SK-N-SH treated with all-trans-retinoic acid at 6 μM for 48 hours (cell line): ENCODE results near the gene CHURC1.

Experiments
- ATAC-seq: fragments of 200-7000 bp; cut with Tn5 transposase; 3 replicates; pipeline ENCODE4 v1.9.1; 2020; ENCODE audit warnings: mild to moderate bottlenecking, moderate library complexity
- ARNTL ChIP-seq: fragments of 450-650 bp; formaldehyde crosslinking; IDR thresholded peaks from 2 replicates; pipeline ENCODE4 v1.5.0; 2020; ENCODE audit warnings: low read depth, mild to moderate bottlenecking, moderate library complexity, borderline replicate concordance
- BACH2 ChIP-seq: fragments of 250-450 bp; sonication (Bioruptor Pico); IDR thresholded peaks from 2 replicates; pipeline ENCODE4 v1.9.0; 2021; ENCODE audit warnings: mild to moderate bottlenecking, borderline replicate concordance
- CSDC2 ChIP-seq: fragments of 250-450 bp; sonication (Bioruptor Pico); IDR thresholded peaks from 2 replicates; pipeline ENCODE4 v1.5.0; 2020; ENCODE audit warnings: mild to moderate bottlenecking, moderate library complexity
- CSRNP3 ChIP-seq: fragments of 250-450 bp; sonication (Bioruptor Pico); IDR thresholded peaks from 2 replicates; pipeline ENCODE4 v1.5.1; 2021; ENCODE audit warnings: mild to moderate bottlenecking, moderate library complexity
- ESRRG ChIP-seq: fragments of 250-450 bp; sonication (Bioruptor Pico); IDR thresholded peaks from 2 replicates; pipeline ENCODE4 v1.6.1; 2021; ENCODE audit warnings: mild to moderate bottlenecking
- GLIS3 ChIP-seq: fragments of 250-450 bp; sonication (Bioruptor Pico); IDR thresholded peaks from 2 replicates; pipeline ENCODE4 v1.5.0; 2020; ENCODE audit warnings: mild to moderate bottlenecking, moderate library complexity
- ISL1 ChIP-seq: fragments of 250-450 bp; sonication (Bioruptor Pico); IDR thresholded peaks from 2 replicates; pipeline ENCODE4 v2.1.2; 2022; ENCODE audit warnings: mild to moderate bottlenecking, moderate library complexity
- OSR1 ChIP-seq: fragments of 250-450 bp; sonication (Bioruptor Pico); IDR thresholded peaks from 2 replicates; pipeline ENCODE4 v1.8.0; 2022; ENCODE audit warnings: moderate library complexity, mild to moderate bottlenecking, inconsistent platforms
- POU6F1 ChIP-seq: fragments of 250-450 bp; sonication (Bioruptor Pico); IDR thresholded peaks from 2 replicates; pipeline ENCODE4 v1.8.0; 2021; ENCODE audit warnings: low read depth, mild to moderate bottlenecking, moderate library complexity, borderline replicate concordance
- SNAI2 ChIP-seq: fragments of 250-450 bp; sonication (Bioruptor Pico); IDR thresholded peaks from 2 replicates; pipeline ENCODE4 v1.5.0; 2020; ENCODE audit warnings: mild to moderate bottlenecking, moderate library complexity
- TCF4 ChIP-seq: fragments of 250-450 bp; sonication (Bioruptor Pico); IDR thresholded peaks from 2 replicates; pipeline ENCODE4 v1.8.0; 2021; ENCODE audit warnings: mild to moderate bottlenecking, moderate library complexity, borderline replicate concordance
- TOX ChIP-seq: fragments of 250-450 bp; sonication (Bioruptor Pico); IDR thresholded peaks from 2 replicates; pipeline ENCODE4 v1.8.0; 2021; ENCODE audit warnings: mild to moderate bottlenecking, moderate library complexity, borderline replicate concordance
- TSHZ2 ChIP-seq: fragments of 250-450 bp; sonication (Bioruptor Pico); IDR thresholded peaks from 2 replicates; pipeline ENCODE4 v1.5.0; 2020; ENCODE audit warnings: mild to moderate bottlenecking, moderate library complexity
- ZC3H10 ChIP-seq: fragments of 250-450 bp; sonication (Bioruptor Pico); IDR thresholded peaks from 2 replicates; pipeline ENCODE4 v1.5.1; 2021; ENCODE audit warnings: mild to moderate bottlenecking, moderate library complexity
- ZFP3 ChIP-seq: fragments of 250-450 bp; sonication (Bioruptor Pico); IDR thresholded peaks from 2 replicates; pipeline ENCODE4 v1.5.0; 2020; ENCODE audit warnings: mild to moderate bottlenecking, moderate library complexity
- ZFP30 ChIP-seq: fragments of 450-650 bp; formaldehyde crosslinking; IDR thresholded peaks from 2 replicates; pipeline ENCODE4 v1.5.0; 2022; ENCODE audit warnings: mild to moderate bottlenecking, moderate library complexity
- ZNF565 ChIP-seq: fragments of 450-650 bp; formaldehyde crosslinking; conservative IDR thresholded peaks from 2 replicates; pipeline ENCODE4 v1.5.0; 2020; ENCODE audit warnings: low read depth, mild to moderate bottlenecking, moderate library complexity
- ZNF70 ChIP-seq: fragments of 450-650 bp; formaldehyde crosslinking; IDR thresholded peaks from 2 replicates; pipeline ENCODE4 v1.5.0; 2020; ENCODE audit warnings: mild to moderate bottlenecking, moderate library complexity
- ZNF8 ChIP-seq: fragments of 450-650 bp; formaldehyde crosslinking; IDR thresholded peaks from 2 replicates; pipeline ENCODE4 v1.5.0; 2020; ENCODE audit warnings: mild to moderate bottlenecking, moderate library complexity
- TF ChIP-seq, protein P1 (sequence below): fragments of 250-450 bp; sonication (Bioruptor Pico); IDR thresholded peaks from 2 replicates; pipeline ENCODE4 v1.5.1; 2020; ENCODE audit warnings: low read depth, mild to moderate bottlenecking, moderate library complexity
- TF ChIP-seq, protein P2 (sequence below): fragments of 250-450 bp; sonication (Bioruptor Pico); IDR thresholded peaks from 2 replicates; pipeline ENCODE4 v1.8.0; 2020; ENCODE audit warnings: mild to moderate bottlenecking, moderate library complexity, borderline replicate concordance

Gene CHURC1

GRCh38 chr14:64958201-64958600, 43.9 kb downstream of the CHURC1 start:
- no peak for TF ChIP-seq ZFP30
- TF ChIP-seq GLIS3 (CRISPR knock-in tag), result no peak
- TF ChIP-seq ARNTL (CRISPR knock-in tag), result no peak
- TF ChIP-seq SNAI2, result no peak
- TF ChIP-seq, protein P1, sequence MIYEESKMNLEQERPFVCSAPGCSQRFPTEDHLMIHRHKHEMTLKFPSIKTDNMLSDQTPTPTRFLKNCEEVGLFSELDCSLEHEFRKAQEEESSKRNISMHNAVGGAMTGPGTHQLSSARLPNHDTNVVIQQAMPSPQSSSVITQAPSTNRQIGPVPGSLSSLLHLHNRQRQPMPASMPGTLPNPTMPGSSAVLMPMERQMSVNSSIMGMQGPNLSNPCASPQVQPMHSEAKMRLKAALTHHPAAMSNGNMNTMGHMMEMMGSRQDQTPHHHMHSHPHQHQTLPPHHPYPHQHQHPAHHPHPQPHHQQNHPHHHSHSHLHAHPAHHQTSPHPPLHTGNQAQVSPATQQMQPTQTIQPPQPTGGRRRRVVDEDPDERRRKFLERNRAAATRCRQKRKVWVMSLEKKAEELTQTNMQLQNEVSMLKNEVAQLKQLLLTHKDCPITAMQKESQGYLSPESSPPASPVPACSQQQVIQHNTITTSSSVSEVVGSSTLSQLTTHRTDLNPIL (CRISPR knock-in tag), result no peak
- TF ChIP-seq ESRRG (CRISPR knock-in tag), result no peak
- TF ChIP-seq ZFP3 (CRISPR knock-in tag), result no peak
- TF ChIP-seq ZC3H10, result no peak
- no peak for TF ChIP-seq ZNF70 (CRISPR knock-in tag)
- TF ChIP-seq TCF4, result no peak
- no peak for TF ChIP-seq CSRNP3 (CRISPR knock-in tag)
- no peak for TF ChIP-seq CSDC2 (CRISPR knock-in tag)
- no peak for TF ChIP-seq BACH2
- TF ChIP-seq POU6F1 (CRISPR knock-in tag), result no peak
- TF ChIP-seq, protein P2, sequence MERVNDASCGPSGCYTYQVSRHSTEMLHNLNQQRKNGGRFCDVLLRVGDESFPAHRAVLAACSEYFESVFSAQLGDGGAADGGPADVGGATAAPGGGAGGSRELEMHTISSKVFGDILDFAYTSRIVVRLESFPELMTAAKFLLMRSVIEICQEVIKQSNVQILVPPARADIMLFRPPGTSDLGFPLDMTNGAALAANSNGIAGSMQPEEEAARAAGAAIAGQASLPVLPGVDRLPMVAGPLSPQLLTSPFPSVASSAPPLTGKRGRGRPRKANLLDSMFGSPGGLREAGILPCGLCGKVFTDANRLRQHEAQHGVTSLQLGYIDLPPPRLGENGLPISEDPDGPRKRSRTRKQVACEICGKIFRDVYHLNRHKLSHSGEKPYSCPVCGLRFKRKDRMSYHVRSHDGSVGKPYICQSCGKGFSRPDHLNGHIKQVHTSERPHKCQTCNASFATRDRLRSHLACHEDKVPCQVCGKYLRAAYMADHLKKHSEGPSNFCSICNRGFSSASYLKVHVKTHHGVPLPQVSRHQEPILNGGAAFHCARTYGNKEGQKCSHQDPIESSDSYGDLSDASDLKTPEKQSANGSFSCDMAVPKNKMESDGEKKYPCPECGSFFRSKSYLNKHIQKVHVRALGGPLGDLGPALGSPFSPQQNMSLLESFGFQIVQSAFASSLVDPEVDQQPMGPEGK (CRISPR knock-in tag), result no peak
- TF ChIP-seq OSR1, result no peak
- no peak for TF ChIP-seq ZNF8 (CRISPR knock-in tag)
- ATAC-seq, result no peak

DNA sequence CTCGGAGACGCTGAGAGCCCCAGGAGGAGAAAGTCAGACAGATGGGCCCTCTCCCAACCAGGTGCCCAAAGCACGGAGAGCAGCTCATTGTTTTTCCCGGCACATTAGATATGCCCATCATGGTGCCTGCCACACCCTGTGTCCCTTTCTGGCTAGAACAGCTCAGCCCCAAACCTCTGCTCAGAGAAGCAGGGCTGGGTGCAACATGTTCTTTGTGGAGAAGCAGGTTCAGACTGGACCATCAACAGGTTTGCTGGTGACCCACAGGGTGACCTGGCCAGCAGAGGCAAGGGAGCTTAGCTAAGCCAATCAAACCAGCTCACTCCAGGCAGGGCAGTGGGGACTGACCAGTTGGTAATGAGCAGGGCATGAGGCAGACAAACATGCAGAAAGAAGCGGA, 44.5 kb downstream of the CHURC1 start:
- ATAC-seq, result no peak
- TF ChIP-seq TSHZ2 (no peak), BACH2 (no peak), ESRRG (CRISPR knock-in tag) (no peak)
- TF ChIP-seq, protein P1 (CRISPR knock-in tag), result no peak

DNA sequence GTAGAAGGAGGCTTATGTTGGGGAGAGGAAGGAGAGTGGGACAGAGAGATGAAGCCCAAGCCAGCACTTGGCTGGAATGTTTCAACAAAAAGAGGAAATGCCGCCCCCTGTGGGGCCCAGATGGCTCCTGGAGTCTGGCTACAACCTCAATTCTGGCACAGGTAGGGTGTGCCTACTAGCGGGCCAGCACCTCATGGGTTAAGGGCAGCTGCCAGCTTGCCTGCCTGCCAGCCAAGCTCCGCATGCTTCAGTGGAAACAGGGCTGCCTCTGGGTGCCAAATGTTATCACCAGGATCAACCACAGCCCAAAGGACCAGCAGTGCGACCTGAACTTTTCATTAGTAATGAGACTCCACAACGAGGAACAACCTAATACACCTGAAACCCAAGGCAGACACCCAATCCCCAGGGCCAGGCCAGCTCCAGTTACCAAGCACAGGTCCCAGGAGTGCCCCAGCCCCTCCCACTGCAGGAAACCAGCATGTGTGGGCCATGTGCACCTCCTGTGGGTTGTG, 46.6 kb downstream of the CHURC1 start:
- peak; percentile 42 for ATAC-seq
- no peak for TF ChIP-seq ZFP3 (CRISPR knock-in tag)
- TF ChIP-seq POU6F1 (CRISPR knock-in tag), result no peak
- TF ChIP-seq CSRNP3 (CRISPR knock-in tag), result no peak
- TF ChIP-seq ZNF565, result no peak
- no peak for TF ChIP-seq CSDC2 (CRISPR knock-in tag)
- no peak for TF ChIP-seq ZFP30
- no peak for TF ChIP-seq TOX (CRISPR knock-in tag)
- no peak for TF ChIP-seq TSHZ2
- no peak for TF ChIP-seq ISL1
- TF ChIP-seq BACH2, result no peak
- TF ChIP-seq GLIS3 (CRISPR knock-in tag), result no peak
- TF ChIP-seq ZNF70 (CRISPR knock-in tag), result no peak
